ENCODE results near the gene ZNF469.

The ZNF469 gene

GRCh38 chr16:88382491-88383400 lies at the start of gene ZNF469:
ZNF469 (plus strand) TSS chr16:88382959; CDS start chr16:88427471, 44,512 bp downstream.
- DNase-seq: no peak

GRCh38 chr16:88333848-88334777 lies 48.6 kb upstream of the ZNF469 start:
- DNase-seq: no peak

GRCh38 chr16:88334778-88335720 lies 47.7 kb upstream of the ZNF469 start:
- no peak for DNase-seq

- no peak for DNase-seq
These were observed 45.7 kb upstream of the ZNF469 start for GRCh38 chr16:88337021-88337420.

GRCh38 chr16:88337538-88337937 lies 45.2 kb upstream of the ZNF469 start:
- no peak for DNase-seq

GRCh38 chr16:88338111-88338510 lies 44.6 kb upstream of the ZNF469 start:
- DNase-seq: no peak

- DNase-seq: no peak
These were observed 43.9 kb upstream of the ZNF469 start for GRCh38 chr16:88338896-88339295.

GRCh38 chr16:88339930-88340754 lies 42.6 kb upstream of the ZNF469 start:
- DNase-seq: no peak

GRCh38 chr16:88340755-88341150 lies 42.0 kb upstream of the ZNF469 start:
- no peak for DNase-seq

- DNase-seq: no peak
These were observed 41.0 kb upstream of the ZNF469 start for GRCh38 chr16:88341551-88342290.

GRCh38 chr16:88342491-88342890 lies 40.3 kb upstream of the ZNF469 start:
- DNase-seq: no peak

- no peak for DNase-seq
These were observed 39.4 kb upstream of the ZNF469 start for GRCh38 chr16:88343271-88343791.

- no peak for DNase-seq
These were observed 38.2 kb upstream of the ZNF469 start for GRCh38 chr16:88344411-88345030.

- DNase-seq: no peak
These were observed 37.6 kb upstream of the ZNF469 start for GRCh38 chr16:88345031-88345720.

GRCh38 chr16:88345721-88346560 lies 36.8 kb upstream of the ZNF469 start:
- no peak for DNase-seq

- no peak for DNase-seq
These were observed 35.9 kb upstream of the ZNF469 start for GRCh38 chr16:88346680-88347505.

- DNase-seq: peak; percentile 24
These were observed 34.9 kb upstream of the ZNF469 start for GRCh38 chr16:88347656-88348376.

Data from CD4-positive, alpha-beta T cell treated with Interleukin-15 for 1 hour (primary cell).